Heart left ventricle (tissue), 13 donors: ENCODE results near the gene CALB2.

Experiments used
- POLR2A ChIP-seq, 2 donors: fragments of 450-650 bp; IDR thresholded peaks; one replicate each; pipeline ENCODE4 v1.6.1; 2017; ENCODE audit warnings: antibody characterized with exemption in 2 of 2, mild to moderate bottlenecking in 2 of 2, moderate library complexity in 2 of 2
- TF ChIP-seq, protein P1 (sequence below), 12 donors: fragments of 200-600 bp; sonication (generic) in 4 of 12; IDR thresholded peaks; one replicate each; pipeline versions ENCODE4 v1.5.0 to v1.8.0; 2018 to 2022; ENCODE audit warnings: antibody characterized with exemption in 12 of 12, mild to moderate bottlenecking in 5 of 12
- donor health status: ischemic (EF 13 %, LVEDD 7.1; RV severe dilation, severe dysfunction).
- donor health status: DM: no; HTN: yes; CAD: no.
- donor health status: DM: no; HTN: no; CAD: no.
- donor health status: ischemic (EF 25% LVEDD 6.9; RV normal size, moderate dysfunction).
- donor health status: ischemic (EF 25% LVEDD 5.7; RV mildly dilated, moderate dysfunction).
- donor health status: ischemic (EF 35%, LVEDD 5.7; RV mildly dilated, moderate dysfunction).
- donor health status: nonischemic (EF 11% LVEDD 7.7; RV severe dilation, severe dysfunction).
- donor health status: DM: yes; HTN: yes; CAD: no.
- donor health status: PGD.
- donor health status: ischemic (EF 29% LVEDD 5.4; RV normal size, mild dysfunction).
- donor health status: nonischemic (EF 23%, LVEDD 6.1; RV moderate dilation, normal function).

DNA sequence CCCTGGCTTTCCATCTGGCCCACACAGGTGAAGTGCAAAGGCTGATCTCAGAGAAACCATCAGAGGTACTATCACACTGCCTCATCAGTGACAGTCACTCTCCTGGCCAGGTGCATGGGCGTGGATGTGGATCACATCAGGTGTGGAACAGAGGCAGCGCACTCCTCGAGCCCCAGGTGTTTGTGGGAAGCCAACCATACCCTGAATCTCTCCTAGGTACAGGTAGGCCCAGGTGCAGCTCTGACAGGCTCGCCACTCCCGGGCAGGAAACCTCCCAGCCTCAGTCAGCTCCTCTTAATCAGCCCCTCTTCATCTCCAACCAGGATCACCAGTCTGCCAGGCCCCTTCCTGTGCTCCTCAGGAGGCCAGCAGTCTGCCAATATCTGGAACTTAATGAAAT lies 51.6 kb downstream of the CALB2 start:
- TF ChIP-seq, protein P1, sequence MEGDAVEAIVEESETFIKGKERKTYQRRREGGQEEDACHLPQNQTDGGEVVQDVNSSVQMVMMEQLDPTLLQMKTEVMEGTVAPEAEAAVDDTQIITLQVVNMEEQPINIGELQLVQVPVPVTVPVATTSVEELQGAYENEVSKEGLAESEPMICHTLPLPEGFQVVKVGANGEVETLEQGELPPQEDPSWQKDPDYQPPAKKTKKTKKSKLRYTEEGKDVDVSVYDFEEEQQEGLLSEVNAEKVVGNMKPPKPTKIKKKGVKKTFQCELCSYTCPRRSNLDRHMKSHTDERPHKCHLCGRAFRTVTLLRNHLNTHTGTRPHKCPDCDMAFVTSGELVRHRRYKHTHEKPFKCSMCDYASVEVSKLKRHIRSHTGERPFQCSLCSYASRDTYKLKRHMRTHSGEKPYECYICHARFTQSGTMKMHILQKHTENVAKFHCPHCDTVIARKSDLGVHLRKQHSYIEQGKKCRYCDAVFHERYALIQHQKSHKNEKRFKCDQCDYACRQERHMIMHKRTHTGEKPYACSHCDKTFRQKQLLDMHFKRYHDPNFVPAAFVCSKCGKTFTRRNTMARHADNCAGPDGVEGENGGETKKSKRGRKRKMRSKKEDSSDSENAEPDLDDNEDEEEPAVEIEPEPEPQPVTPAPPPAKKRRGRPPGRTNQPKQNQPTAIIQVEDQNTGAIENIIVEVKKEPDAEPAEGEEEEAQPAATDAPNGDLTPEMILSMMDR (IDR thresholded peaks at IDR 0.05) = no peak
- no peak for TF ChIP-seq POLR2A (IDR thresholded peaks at IDR 0.05)
